Dendritic cell treated with granulocyte-macrophage colony-stimulating factor and Interleukin-4, amounts not matched to agents 40 ng/mL and 50 ng/mL, for 4 days (primary cell): ENCODE measurements around the gene MIF4GD.
A peak's percentile ranks its signal among the peaks of the same experiment; 100 is the strongest.

ENCODE experiments used
- H3K27ac Mint-ChIP-seq: one replicate; pipeline ENCODE4 v1.8.0; 2022; ENCODE audit warnings: mild to moderate bottlenecking, mixed read lengths
- H3K27me3 Mint-ChIP-seq: one replicate; pipeline ENCODE4 v1.8.0; 2022; ENCODE audit warnings: mild to moderate bottlenecking, mixed read lengths
- H3K36me3 Mint-ChIP-seq: one replicate; pipeline ENCODE4 v1.8.0; 2022; ENCODE audit warnings: low read depth, mixed read lengths
- H3K4me1 Mint-ChIP-seq: one replicate; pipeline ENCODE4 v1.8.0; 2022; ENCODE audit warnings: low read depth, mixed read lengths
- H3K4me3 Mint-ChIP-seq: one replicate; pipeline ENCODE4 v1.8.0; 2022; ENCODE audit warnings: mild to moderate bottlenecking, moderate library complexity, mixed read lengths
- H3K9me3 Mint-ChIP-seq: one replicate; pipeline ENCODE4 v1.8.0; 2022; ENCODE audit warnings: mixed read lengths
- intact Hi-C: fragments of 100-400 bp; cut with micrococcal nuclease; formaldehyde crosslinking; loops from one replicate; pipeline ENCODE4 v1.15.0; 2022

MIF4GD gene

GRCh38 chr17:75270966-75271232 is at the start of gene MIF4GD:
MIF4GD (minus strand) TSS chr17:75271231; CDS start chr17:75270195, 1,036 bp downstream.
- peak within 1 kb of the TSS; percentile 96 for H3K27ac Mint-ChIP-seq
- intact Hi-C loops = loop anchor here (5.0 kb wide), 1 partner anchor 141 kb away; no protein-coding TSS in a partner anchor
- H3K36me3 Mint-ChIP-seq = peaks cover 84% of the 10 kb centered on the region
- H3K4me1 Mint-ChIP-seq = peaks cover 78% of the 10 kb centered on the region
- H3K27me3 Mint-ChIP-seq = no peaks in the 10 kb centered on the region
- peak within 1 kb of the TSS; percentile 93 for H3K4me3 Mint-ChIP-seq
- H3K9me3 Mint-ChIP-seq = no peaks in the 10 kb centered on the region

GRCh38 chr17:75319904-75320691 is 49.1 kb upstream of the MIF4GD start:
- H3K27me3 Mint-ChIP-seq = no peaks in the 10 kb centered on the region
- H3K36me3 Mint-ChIP-seq = peaks cover 86% of the 10 kb centered on the region
- H3K9me3 Mint-ChIP-seq = no peaks in the 10 kb centered on the region
- H3K4me3 Mint-ChIP-seq = no peak overlapping the region
- H3K4me1 Mint-ChIP-seq = peaks cover 38% of the 10 kb centered on the region
- H3K27ac Mint-ChIP-seq = peak overlapping the region; percentile 50
- intact Hi-C loops = loop anchor here (5.0 kb wide), 1 partner anchor 33 kb away; the partner anchor contains the start of gene SLC25A19

GRCh38 chr17:75318615-75319222 is 47.7 kb upstream of the MIF4GD start:
- Mint-ChIP-seq H3K27ac (peak overlapping the region; percentile 92), H3K9me3 (no peaks in the 10 kb centered on the region), H3K4me3 (peak overlapping the region; percentile 37), H3K36me3 (peaks cover 79% of the 10 kb centered on the region), H3K4me1 (peaks cover 51% of the 10 kb centered on the region), H3K27me3 (no peaks in the 10 kb centered on the region)
- intact Hi-C loops = no loop called here

GRCh38 chr17:75318211-75318610 is 47.2 kb upstream of the MIF4GD start:
- no peaks in the 10 kb centered on the region for H3K9me3 Mint-ChIP-seq
- peaks cover 56% of the 10 kb centered on the region for H3K4me1 Mint-ChIP-seq
- peak overlapping the region; percentile 37 for H3K4me3 Mint-ChIP-seq
- peak overlapping the region; percentile 92 for H3K27ac Mint-ChIP-seq
- peaks cover 77% of the 10 kb centered on the region for H3K36me3 Mint-ChIP-seq
- intact Hi-C loops = no loop called here
- no peaks in the 10 kb centered on the region for H3K27me3 Mint-ChIP-seq

GRCh38 chr17:75317671-75318070 is 46.6 kb upstream of the MIF4GD start:
- Mint-ChIP-seq H3K27me3 (no peaks in the 10 kb centered on the region), H3K27ac (peak overlapping the region; percentile 92), H3K4me1 (peaks cover 61% of the 10 kb centered on the region), H3K4me3 (no peak overlapping the region), H3K9me3 (no peaks in the 10 kb centered on the region), H3K36me3 (peaks cover 77% of the 10 kb centered on the region)
- intact Hi-C loops = no loop called here

- Mint-ChIP-seq H3K27me3 (no peaks in the 10 kb centered on the region), H3K9me3 (no peaks in the 10 kb centered on the region), H3K4me1 (peaks cover 73% of the 10 kb centered on the region), H3K36me3 (peaks cover 65% of the 10 kb centered on the region), H3K27ac (peak overlapping the region; percentile 92), H3K4me3 (peak overlapping the region; percentile 13)
- intact Hi-C loops = no loop called here
Observed at GRCh38 chr17:75316253-75316652, 45.2 kb upstream of the MIF4GD start.

GRCh38 chr17:75315541-75316243 is 44.7 kb upstream of the MIF4GD start:
- peaks cover 59% of the 10 kb centered on the region for H3K36me3 Mint-ChIP-seq
- intact Hi-C loops = no loop called here
- no peaks in the 10 kb centered on the region for H3K27me3 Mint-ChIP-seq
- H3K4me1 Mint-ChIP-seq = peaks cover 73% of the 10 kb centered on the region
- peak overlapping the region; percentile 92 for H3K27ac Mint-ChIP-seq
- H3K4me3 Mint-ChIP-seq = peak overlapping the region; percentile 13
- no peaks in the 10 kb centered on the region for H3K9me3 Mint-ChIP-seq

GRCh38 chr17:75313941-75314551 is 43.0 kb upstream of the MIF4GD start:
- no peaks in the 10 kb centered on the region for H3K9me3 Mint-ChIP-seq
- intact Hi-C loops = no loop called here
- H3K27me3 Mint-ChIP-seq = no peaks in the 10 kb centered on the region
- peak overlapping the region; percentile 92 for H3K27ac Mint-ChIP-seq
- peaks cover 83% of the 10 kb centered on the region for H3K4me1 Mint-ChIP-seq
- H3K4me3 Mint-ChIP-seq = peak overlapping the region; percentile 55
- H3K36me3 Mint-ChIP-seq = peaks cover 43% of the 10 kb centered on the region

- Mint-ChIP-seq H3K4me3 (peak overlapping the region; percentile 41), H3K36me3 (peaks cover 14% of the 10 kb centered on the region), H3K4me1 (peaks cover 75% of the 10 kb centered on the region), H3K27ac (peak overlapping the region; percentile 92), H3K9me3 (no peaks in the 10 kb centered on the region), H3K27me3 (no peaks in the 10 kb centered on the region)
- intact Hi-C loops = no loop called here
Observed at GRCh38 chr17:75308732-75309629, 38.0 kb upstream of the MIF4GD start.

GRCh38 chr17:75307957-75308731 is 37.1 kb upstream of the MIF4GD start:
- intact Hi-C loops = no loop called here
- Mint-ChIP-seq H3K27ac (peak overlapping the region; percentile 92), H3K4me1 (peaks cover 68% of the 10 kb centered on the region), H3K36me3 (peaks cover 9% of the 10 kb centered on the region), H3K4me3 (no peak overlapping the region), H3K9me3 (no peaks in the 10 kb centered on the region), H3K27me3 (no peaks in the 10 kb centered on the region)

- intact Hi-C loops = no loop called here
- H3K4me3 Mint-ChIP-seq = no peak overlapping the region
- no peaks in the 10 kb centered on the region for H3K27me3 Mint-ChIP-seq
- no peaks in the 10 kb centered on the region for H3K9me3 Mint-ChIP-seq
- H3K4me1 Mint-ChIP-seq = peaks cover 57% of the 10 kb centered on the region
- H3K27ac Mint-ChIP-seq = peak overlapping the region; percentile 81
- H3K36me3 Mint-ChIP-seq = peaks cover 6% of the 10 kb centered on the region
Observed at GRCh38 chr17:75301502-75302206, 30.6 kb upstream of the MIF4GD start.

GRCh38 chr17:75301049-75301448 is 30.0 kb upstream of the MIF4GD start:
- no peaks in the 10 kb centered on the region for H3K9me3 Mint-ChIP-seq
- no peaks in the 10 kb centered on the region for H3K27me3 Mint-ChIP-seq
- intact Hi-C loops = no loop called here
- H3K4me3 Mint-ChIP-seq = peak overlapping the region; percentile 10
- H3K4me1 Mint-ChIP-seq = peaks cover 51% of the 10 kb centered on the region
- H3K36me3 Mint-ChIP-seq = peaks cover 6% of the 10 kb centered on the region
- peak overlapping the region; percentile 81 for H3K27ac Mint-ChIP-seq
